HG03565 (cell line): ENCODE results near the gene HS6ST1.

Experiments used
- ATAC-seq: cut with Tn5 transposase; IDR thresholded peaks from one replicate; pipeline ENCODE4 v1.9.1; 2021; ENCODE audit warnings: mild to moderate bottlenecking, moderate library complexity; ENCODE audit not compliant: unreplicated experiment

Gene HS6ST1

GRCh38 chr2:128348701-128349100 lies 30.0 kb upstream of the HS6ST1 start:
- no peak for ATAC-seq

- no peak for ATAC-seq
Measured at GRCh38 chr2:128347701-128348539, 29.3 kb upstream of the HS6ST1 start.

DNA sequence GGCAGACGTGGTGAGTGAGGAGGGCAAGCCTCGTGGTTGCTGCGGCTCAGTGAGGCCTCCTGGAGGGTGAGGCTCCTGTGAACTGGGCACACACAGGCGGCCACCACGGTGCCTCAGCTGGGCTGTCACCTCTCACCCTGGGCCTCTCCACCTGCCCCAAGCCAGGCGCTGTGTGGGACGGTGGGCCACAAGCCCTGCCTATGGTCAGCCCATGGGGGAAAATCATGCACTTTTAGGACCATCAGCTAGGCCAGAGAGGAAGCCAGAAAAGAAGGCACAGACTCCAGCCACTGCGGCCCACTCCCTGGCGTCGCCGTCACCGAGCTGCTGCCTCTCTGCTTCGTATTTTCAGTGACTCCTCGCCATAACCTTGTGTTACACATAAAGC lies 28.5 kb upstream of the HS6ST1 start:
- ATAC-seq: no peak

GRCh38 chr2:128346291-128347170 lies 27.9 kb upstream of the HS6ST1 start:
- ATAC-seq: no peak

DNA sequence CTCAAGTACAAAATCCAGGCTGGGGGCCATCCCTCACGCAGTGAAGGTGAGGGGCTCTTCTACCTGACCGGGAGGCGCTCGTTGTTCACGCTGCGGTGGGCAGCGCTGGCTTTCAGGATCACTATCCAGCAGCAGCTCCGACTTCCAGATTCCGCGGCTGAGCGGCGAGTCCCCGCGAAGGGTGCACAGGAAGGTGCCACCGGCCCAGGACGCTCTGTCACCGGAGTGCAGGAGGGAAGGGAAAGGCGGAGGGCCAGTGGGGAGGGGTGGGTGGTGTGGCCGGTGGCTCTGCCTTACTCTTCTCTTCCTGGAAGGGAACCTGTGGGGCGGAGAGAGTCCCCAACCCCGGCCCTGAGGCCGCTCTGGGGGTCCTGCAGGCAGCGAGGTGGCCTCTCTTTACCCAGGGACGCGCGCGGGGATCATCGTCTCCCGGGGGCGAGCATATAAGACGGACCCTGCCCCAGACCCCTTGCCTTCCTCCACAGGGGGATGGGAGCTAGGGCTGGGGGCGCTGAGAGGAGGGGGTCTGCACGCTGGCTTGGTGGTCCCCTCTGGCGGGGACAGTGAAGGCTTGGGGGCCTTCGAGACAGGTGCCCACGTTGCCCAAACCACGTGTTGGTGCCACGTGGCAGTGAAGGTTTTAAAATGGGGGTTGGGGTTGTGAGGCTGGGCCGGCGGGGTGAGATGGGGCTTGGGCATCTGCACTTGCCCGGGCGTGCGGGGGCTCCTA lies 26.9 kb upstream of the HS6ST1 start:
- no peak for ATAC-seq

GRCh38 chr2:128344101-128344500 lies 25.4 kb upstream of the HS6ST1 start:
- ATAC-seq: no peak

DNA sequence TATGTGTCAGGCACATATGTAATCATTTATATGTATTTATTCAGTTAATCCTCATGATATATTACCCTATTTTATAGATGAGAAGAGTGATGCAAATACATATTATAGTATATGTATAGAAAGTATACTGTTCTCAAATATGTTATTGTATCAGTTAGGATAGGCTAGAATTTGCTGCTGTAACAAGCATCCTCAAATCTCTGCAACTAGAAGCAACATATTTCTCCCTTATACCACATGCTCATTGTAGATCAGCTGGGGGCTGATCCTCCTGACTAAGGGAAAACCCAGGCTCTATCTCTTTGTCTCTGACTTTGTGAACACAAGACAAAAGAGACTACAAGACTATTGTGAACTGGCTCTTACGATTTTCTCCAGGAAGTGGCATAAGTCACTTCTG lies 24.8 kb upstream of the HS6ST1 start:
- no peak for ATAC-seq

- ATAC-seq: no peak
Measured at GRCh38 chr2:128342550-128342949, 23.9 kb upstream of the HS6ST1 start.

DNA sequence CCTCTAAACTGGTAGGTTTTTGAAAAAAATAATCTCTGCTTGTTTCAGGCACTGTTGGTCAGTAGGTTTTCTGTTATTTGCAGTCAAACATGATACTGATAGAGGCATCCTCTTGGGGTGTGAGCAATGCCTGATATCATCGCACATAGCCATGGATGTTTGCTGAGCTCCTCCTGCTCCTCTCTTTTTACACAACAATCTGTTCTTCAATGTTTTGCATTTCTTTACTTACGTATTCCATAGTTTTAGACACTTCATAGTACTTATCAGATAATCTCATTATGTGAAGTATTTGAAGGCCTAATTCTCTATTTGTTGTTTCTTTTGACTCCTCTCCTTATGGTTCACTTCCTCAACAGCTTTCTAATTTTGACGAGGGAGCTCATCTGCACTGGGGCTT lies 23.0 kb upstream of the HS6ST1 start:
- ATAC-seq: no peak

GRCh38 chr2:128332091-128332634 lies 13.5 kb upstream of the HS6ST1 start:
- ATAC-seq: no peak

DNA sequence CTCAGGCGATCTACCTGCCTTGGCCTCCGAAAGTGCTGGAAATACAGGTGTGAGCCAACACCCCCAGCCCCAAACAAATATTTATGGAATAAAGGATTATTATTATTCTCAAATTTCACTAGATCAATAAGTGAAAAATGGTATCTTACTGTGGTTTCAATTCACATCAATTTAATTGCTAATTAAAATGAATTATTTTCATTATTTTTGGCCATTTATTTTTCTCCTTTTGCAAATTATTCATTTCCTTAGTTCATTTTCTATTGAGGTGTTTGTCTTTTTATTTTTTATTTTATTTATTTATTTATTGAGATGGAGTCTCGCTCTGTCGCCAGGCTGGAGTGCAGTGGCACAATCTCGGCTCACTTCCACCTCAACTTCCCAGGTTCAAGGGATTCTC lies 11.9 kb upstream of the HS6ST1 start:
- no peak for ATAC-seq

DNA sequence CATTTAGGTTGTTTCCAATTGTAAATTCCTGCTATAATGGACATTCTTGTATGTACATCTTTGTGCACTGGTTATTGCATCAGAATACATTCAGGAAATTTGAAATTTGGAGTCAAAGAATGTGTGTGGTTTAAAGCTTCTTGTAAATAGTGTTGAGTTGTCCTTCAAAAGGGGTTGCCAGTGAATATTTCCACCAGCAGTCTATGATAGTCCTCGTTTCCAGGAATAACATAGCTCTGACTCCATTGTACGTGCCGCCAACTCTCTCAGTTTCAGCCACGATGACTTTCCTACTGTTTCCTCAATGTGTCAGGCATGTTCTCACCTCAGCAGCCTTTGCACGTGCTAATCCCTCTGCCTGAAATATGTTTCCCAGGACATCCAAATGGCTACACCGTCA lies 10.9 kb upstream of the HS6ST1 start:
- ATAC-seq: no peak

GRCh38 chr2:128327180-128327964 lies 8.7 kb upstream of the HS6ST1 start:
- ATAC-seq: no peak

- no peak for ATAC-seq
Measured at GRCh38 chr2:128326346-128326745, 7.7 kb upstream of the HS6ST1 start.

DNA sequence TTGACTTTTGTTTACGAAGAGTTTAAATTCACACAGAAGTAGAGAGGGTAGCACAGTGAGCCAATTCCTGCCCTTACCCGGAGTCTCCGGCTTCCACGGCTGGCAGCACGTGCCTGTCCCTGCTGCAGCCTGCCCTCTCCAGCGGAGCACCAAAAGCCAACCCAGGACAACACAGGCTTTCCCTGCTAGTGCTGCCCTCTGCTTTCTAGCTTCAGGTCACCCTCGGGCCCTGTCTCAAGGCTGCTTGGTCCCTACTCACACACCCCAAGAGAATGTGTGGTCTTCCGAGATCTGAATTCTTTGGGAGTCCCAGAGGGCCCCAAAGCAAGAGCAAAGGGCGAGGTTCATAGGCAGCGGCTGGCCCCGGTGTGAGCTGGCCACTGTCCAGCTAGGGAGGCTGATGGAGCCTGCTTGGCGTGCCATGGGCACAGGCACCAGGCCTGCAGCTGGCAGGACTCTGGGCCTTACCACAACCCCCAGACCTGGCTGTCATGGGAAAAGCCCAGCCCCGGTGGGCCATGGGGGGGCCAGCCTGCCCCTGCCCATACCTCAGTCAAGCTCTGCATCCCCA lies 7.0 kb upstream of the HS6ST1 start:
- no peak for ATAC-seq

GRCh38 chr2:128324897-128325410 lies 6.3 kb upstream of the HS6ST1 start:
- no peak for ATAC-seq

GRCh38 chr2:128324008-128324896 lies 5.6 kb upstream of the HS6ST1 start:
- no peak for ATAC-seq

DNA sequence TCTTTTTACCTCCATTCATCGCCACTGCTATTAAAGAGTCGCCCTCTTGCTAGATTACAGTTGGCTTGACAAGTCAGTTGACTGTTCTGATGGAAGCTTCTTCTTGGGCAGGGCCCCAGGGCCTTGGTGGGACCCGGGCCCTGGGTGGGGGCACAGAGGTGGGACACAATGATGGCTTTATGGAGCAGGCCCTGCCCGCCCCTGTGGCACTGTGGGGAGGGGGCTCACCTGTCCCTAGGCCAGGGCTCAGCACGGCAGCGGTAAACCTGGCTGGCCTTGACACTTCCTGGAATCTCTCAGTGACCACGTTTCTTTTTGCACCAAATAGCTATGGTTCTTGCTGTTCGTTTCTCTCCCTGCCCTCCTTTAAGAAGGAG lies 4.9 kb upstream of the HS6ST1 start:
- no peak for ATAC-seq
